Progenitor cell of endocrine pancreas (in vitro differentiated cells): Measurements from ENCODE around the gene SYNPO2. TPM values are rescaled to one million over a fixed set of nuclear protein-coding genes. Genes with fewer than 3 reads are reported as not detected.

Experiments
- DNase-seq: peaks from one replicate; pipeline ENCODE4 v3.0.0; 2021; ENCODE audit warnings: low spot score; ENCODE audit not compliant: unreplicated experiment
- H3K27ac Mint-ChIP-seq: 2 replicates; pipeline ENCODE4 v1.8.0; 2021; ENCODE audit warnings: mild to moderate bottlenecking, moderate library complexity, mixed read lengths
- H3K27me3 Mint-ChIP-seq: 2 replicates; pipeline ENCODE4 v1.8.0; 2021; ENCODE audit warnings: mixed read lengths
- H3K36me3 Mint-ChIP-seq: 2 replicates; pipeline ENCODE4 v1.8.0; 2022; ENCODE audit warnings: mixed read lengths; ENCODE audit not compliant: insufficient read depth
- H3K4me1 Mint-ChIP-seq: 2 replicates; pipeline ENCODE4 v1.8.0; 2021; ENCODE audit warnings: low read depth, mixed read lengths
- H3K4me3 Mint-ChIP-seq: 2 replicates; pipeline ENCODE4 v1.8.0; 2021; ENCODE audit warnings: low read depth, mild to moderate bottlenecking, moderate library complexity, mixed read lengths
- H3K9me3 Mint-ChIP-seq: 2 replicates; pipeline ENCODE4 v1.8.0; 2021; ENCODE audit warnings: low read depth, mixed read lengths
- CTCF ChIP-seq: fragments of 200-600 bp; sonication (generic); IDR thresholded peaks from one replicate; pipeline ENCODE4 v1.5.0; 2021; ENCODE audit warnings: antibody characterized with exemption, mild to moderate bottlenecking; ENCODE audit not compliant: unreplicated experiment
- long read RNA-seq: library from polyadenylated mRNA; unstranded; transcript quantifications from one replicate; pipeline ENCODE4 v2.0.0, GENCODE V29; 2020
- total RNA-seq: library from RNA; stranded (reverse); gene quantifications from 2 replicates; pipeline ENCODE4 v1.2.1, GENCODE V29; 2021

SYNPO2 gene
- 1.3 and 2.2 TPM in 2 replicates for total RNA-seq
- long read RNA-seq, partial matches to known transcripts = 0 of 1 reads
- long read RNA-seq, other reads (novel, unspliced or antisense) = 1 of 1 reads

GRCh38 chr4:118888666-118889311 is at the start of gene SYNPO2:
SYNPO2 (plus strand) TSS chr4:118888854; CDS start chr4:118889037, 183 bp downstream.
- TF ChIP-seq CTCF = no peak
- peaks cover 38% of the 10 kb centered on the region for H3K27me3 Mint-ChIP-seq
- peak within 1 kb of the TSS; percentile 61 for H3K4me3 Mint-ChIP-seq
- peaks cover 4% of the 10 kb centered on the region for H3K4me1 Mint-ChIP-seq
- H3K9me3 Mint-ChIP-seq = no peaks in the 10 kb centered on the region
- peak; percentile 37 for DNase-seq
- H3K27ac Mint-ChIP-seq = no peak within 1 kb of the TSS
- no peaks in the 10 kb centered on the region for H3K36me3 Mint-ChIP-seq

- Mint-ChIP-seq H3K27me3 (peaks cover 15% of the 10 kb centered on the region), H3K4me1 (peaks cover 7% of the 10 kb centered on the region), H3K9me3 (no peaks in the 10 kb centered on the region), H3K27ac (no peak overlapping the region), H3K36me3 (no peaks in the 10 kb centered on the region), H3K4me3 (no peak overlapping the region)
- no peak for DNase-seq
- no peak for TF ChIP-seq CTCF
Observed at GRCh38 chr4:118839221-118839927, 49.3 kb upstream of the SYNPO2 start.

- TF ChIP-seq CTCF = no peak
- Mint-ChIP-seq H3K4me3 (no peak overlapping the region), H3K4me1 (no peaks in the 10 kb centered on the region), H3K36me3 (no peaks in the 10 kb centered on the region), H3K27ac (no peak overlapping the region), H3K27me3 (peaks cover 18% of the 10 kb centered on the region), H3K9me3 (no peaks in the 10 kb centered on the region)
- DNase-seq = no peak
Observed at GRCh38 chr4:118842055-118842454, 46.6 kb upstream of the SYNPO2 start.

- Mint-ChIP-seq H3K27ac (no peak overlapping the region), H3K4me3 (no peak overlapping the region), H3K9me3 (no peaks in the 10 kb centered on the region), H3K27me3 (peaks cover 19% of the 10 kb centered on the region), H3K36me3 (no peaks in the 10 kb centered on the region), H3K4me1 (no peaks in the 10 kb centered on the region)
- no peak for TF ChIP-seq CTCF
- DNase-seq = no peak
Observed at GRCh38 chr4:118843237-118843636, 45.4 kb upstream of the SYNPO2 start.

- Mint-ChIP-seq H3K4me3 (no peak overlapping the region), H3K9me3 (no peaks in the 10 kb centered on the region), H3K27ac (no peak overlapping the region), H3K4me1 (no peaks in the 10 kb centered on the region), H3K36me3 (no peaks in the 10 kb centered on the region), H3K27me3 (peaks cover 18% of the 10 kb centered on the region)
- DNase-seq = no peak
- no peak for TF ChIP-seq CTCF
Observed at GRCh38 chr4:118845552-118846050, 43.1 kb upstream of the SYNPO2 start.
